HG03432 (cell line): ENCODE data around the gene EED.

ENCODE experiments used
- ATAC-seq: cut with Tn5 transposase; IDR thresholded peaks from one replicate; pipeline ENCODE4 v1.9.1; 2021; ENCODE audit warnings: mild to moderate bottlenecking, moderate library complexity; ENCODE audit not compliant: unreplicated experiment

EED gene, protein sequence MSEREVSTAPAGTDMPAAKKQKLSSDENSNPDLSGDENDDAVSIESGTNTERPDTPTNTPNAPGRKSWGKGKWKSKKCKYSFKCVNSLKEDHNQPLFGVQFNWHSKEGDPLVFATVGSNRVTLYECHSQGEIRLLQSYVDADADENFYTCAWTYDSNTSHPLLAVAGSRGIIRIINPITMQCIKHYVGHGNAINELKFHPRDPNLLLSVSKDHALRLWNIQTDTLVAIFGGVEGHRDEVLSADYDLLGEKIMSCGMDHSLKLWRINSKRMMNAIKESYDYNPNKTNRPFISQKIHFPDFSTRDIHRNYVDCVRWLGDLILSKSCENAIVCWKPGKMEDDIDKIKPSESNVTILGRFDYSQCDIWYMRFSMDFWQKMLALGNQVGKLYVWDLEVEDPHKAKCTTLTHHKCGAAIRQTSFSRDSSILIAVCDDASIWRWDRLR

DNA sequence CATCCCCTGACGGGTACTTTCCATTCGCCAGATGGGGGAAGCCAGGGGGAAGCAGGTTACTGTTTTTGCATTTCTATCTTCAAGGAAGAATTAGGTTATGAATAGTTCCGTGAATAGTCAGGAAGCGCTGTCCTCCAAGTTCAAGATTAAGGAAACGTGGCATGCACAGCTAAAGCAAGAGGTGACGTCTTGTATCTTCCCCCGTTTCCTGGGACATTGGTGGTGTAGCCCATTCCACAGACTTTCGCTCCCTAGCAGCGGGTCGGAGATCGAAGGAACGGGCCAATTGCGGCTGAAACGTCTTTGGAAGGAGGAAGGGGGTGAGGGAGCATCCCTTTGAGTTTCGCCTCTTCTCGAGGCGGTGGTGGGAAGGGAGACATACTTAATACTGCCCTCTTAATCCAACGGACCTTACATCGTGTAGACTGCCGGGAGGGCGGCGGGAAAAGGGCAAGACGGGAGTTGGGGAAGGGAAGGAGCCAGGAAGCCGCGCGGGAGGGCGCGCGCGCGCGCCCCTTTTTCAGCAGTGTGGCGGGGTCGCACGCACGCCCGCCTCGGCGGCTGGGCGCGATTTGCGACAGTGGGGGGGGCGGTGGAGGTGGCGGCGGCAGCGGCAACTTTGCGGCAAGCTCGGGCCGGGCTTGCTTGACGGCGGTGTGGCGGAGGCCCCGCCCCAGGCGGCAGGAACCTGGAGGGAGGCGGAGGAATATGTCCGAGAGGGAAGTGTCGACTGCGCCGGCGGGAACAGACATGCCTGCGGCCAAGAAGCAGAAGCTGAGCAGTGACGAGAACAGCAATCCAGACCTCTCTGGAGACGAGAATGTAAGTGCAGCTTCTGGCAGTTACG is at the start of gene EED:
Gene EED (plus strand): TSS at position 232 of the 847 bp plus-strand sequence. CDS start 477 bp downstream, at position 709.
- ATAC-seq, result peak; percentile 74

DNA sequence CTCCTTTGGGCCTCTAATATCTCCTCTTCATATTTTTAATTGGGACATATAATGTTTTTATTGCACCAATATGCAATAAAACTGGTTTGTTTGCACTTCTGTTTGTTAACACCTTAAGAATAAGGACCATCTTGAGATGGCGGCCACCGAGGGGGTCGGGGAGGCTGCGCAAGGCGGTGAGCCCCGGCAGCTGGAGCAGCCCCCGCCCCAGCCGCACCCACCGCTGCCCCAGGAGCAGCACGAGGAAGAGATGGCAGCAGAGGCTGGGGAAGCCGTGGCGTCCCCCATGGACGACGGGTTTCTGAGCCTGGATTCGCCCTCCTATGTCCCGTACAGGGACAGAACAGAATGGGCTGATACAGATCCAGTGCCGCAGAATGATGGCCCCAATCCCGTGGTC is 49.6 kb upstream of the EED start:
- ATAC-seq, result no peak

DNA sequence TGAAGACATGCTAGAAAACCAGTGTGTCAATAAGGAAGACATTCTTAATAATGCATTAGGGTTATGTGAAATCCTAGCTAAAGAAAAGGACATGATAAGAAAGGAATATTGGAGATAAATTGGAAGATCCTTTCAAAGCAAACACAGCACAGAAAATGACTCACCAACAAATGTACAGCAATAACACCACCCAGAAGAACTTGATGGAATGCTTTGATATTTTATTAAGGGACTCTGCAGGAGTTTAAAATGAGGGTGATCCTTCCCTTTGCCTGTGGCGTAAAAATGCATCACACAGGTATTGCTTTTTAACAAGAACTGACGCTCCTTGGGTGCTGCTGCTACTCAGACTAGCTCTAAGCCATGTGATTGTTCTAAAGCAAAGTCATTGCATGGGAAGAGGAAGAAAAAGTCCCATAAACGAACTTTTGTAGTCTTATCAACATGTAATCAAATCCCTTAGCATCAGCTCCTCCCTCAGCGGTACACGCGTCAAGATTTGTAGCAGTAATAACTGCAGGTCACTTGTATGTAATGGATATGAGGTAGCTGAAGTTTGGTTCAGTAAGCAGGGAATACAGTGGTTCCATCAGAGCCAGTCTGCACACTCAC is 48.4 kb upstream of the EED start:
- no peak for ATAC-seq

DNA sequence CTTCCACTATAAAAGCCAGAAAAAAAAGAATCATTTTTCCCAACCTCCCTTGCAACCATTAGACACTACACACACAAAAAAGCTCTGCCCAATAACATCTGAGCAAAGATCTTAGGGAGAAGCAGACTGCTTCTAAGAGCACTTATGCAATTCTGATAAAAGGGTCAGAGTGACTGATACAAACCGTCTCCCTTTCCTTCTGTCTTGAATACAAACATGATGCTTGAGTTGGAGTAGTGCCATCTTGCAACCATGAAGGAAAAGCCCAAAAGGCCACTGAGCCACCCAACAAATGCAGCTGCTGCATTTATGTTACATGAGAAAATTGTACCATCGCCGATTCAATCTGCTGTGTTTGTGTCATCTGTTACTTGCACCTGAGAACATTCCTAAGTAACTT is 47.6 kb upstream of the EED start:
- ATAC-seq, result no peak

DNA sequence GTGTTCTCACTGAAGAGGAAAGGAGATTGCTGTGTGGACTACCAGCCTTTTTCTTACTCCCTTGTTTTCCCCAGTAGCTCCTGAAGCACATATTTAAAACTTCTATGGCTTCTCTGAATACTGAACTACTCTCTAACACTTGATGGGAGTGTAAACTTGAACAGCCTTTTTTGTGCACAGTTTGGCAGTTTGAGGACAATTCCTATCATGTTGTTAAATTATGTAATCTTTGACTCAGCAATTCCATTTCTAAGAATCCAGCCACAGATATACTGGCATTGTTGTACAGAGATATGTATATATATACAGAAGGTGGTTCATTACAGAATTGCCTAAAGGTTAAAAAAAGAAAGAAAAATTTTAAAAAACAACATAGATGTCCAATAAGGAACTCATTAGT is 47.1 kb upstream of the EED start:
- no peak for ATAC-seq

DNA sequence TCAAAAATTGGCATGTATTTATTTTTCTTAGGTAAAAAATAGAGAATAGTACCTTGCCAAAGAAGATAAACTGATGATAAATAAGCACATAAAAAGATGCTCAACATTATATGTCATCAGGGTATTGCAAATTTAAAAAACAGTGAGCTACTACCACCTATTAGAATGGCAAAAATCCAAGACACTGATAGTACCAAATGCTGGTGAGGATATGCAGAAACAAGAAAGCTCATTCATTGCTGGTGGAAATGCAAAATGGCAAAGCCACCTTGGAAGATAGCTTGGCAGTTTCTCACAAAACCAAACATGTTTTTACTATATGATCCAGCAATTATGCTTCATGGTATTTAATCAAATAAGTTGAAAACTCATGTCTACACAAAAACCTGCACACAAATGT is 46.4 kb upstream of the EED start:
- ATAC-seq, result no peak

DNA sequence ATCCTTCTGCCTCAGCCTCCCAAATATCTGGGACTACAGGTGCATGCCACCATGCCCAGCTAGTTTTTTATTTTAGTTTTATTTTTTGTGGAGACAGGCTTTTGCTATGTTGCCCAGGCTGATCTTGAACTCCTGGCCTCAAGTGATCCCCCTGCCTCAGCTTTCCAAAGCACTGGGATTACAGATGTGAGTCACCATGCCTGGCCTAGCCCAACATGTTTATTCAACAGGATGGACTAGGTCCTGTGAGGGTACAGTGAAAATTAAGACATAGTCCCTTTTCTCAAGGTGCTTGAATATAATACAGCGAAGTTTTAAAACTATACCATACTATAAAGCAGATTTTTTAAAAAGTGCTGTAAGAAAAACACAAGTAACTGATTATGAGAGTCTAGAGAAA is 45.2 kb upstream of the EED start:
- ATAC-seq, result no peak

DNA sequence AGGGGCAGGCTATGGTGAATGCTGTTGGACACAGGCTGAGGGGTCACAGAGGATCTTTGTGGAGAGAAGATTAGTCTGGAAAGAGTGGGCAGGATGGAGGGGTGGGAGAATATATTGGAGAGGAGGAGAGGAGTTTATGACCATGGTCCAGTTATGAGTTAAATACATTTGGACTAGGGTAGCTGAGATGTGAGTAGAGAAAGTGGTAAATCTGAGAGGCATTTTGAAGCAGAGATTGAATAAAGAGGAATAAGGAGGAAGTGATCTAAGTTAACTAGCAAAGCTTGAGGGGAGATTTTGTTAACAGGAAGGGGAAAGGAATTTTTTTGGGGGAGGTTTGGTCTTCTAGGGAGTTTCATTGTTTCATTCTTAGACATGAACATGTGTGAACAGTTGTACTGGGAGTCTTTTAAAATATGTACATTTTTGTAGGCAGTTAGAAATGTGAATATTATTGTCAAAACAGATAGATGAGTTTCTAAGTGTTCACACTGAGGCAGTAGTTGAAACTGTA is 43.1 kb upstream of the EED start:
- ATAC-seq, result no peak

DNA sequence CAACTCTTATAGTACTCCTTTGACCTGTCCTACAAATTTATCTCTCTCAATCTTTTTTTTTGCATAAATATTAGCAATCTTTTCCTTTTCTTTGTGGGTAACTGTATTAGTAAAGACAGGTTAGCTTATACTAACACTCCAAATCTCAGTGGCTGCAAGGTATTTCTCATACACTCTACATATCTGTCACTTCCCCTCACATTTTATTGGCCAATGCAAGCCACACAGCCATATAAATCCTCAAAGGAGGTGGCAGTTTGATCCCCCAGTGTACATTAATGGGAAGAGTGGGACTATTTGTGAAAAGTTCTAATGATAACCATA is 42.6 kb upstream of the EED start:
- peak; percentile 56 for ATAC-seq

DNA sequence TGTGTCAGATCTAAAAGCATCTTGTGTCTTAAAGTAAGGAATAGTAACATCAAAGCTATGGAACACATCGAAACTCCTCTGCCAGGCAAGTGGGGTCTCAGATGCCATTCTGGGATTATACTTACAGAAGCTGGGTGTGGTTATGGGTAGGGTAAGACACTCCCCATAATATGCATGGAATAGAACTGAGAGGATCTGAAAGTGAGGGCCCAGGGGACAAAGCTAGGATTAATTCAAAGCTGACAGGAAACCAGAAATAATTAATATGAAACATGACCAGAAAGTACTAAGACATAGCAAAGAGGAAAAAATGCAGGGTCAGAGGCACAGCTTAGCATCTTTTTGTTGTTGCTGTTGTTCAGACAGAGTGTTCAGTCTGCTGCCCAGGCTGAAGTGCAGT is 40.2 kb upstream of the EED start:
- ATAC-seq, result no peak

DNA sequence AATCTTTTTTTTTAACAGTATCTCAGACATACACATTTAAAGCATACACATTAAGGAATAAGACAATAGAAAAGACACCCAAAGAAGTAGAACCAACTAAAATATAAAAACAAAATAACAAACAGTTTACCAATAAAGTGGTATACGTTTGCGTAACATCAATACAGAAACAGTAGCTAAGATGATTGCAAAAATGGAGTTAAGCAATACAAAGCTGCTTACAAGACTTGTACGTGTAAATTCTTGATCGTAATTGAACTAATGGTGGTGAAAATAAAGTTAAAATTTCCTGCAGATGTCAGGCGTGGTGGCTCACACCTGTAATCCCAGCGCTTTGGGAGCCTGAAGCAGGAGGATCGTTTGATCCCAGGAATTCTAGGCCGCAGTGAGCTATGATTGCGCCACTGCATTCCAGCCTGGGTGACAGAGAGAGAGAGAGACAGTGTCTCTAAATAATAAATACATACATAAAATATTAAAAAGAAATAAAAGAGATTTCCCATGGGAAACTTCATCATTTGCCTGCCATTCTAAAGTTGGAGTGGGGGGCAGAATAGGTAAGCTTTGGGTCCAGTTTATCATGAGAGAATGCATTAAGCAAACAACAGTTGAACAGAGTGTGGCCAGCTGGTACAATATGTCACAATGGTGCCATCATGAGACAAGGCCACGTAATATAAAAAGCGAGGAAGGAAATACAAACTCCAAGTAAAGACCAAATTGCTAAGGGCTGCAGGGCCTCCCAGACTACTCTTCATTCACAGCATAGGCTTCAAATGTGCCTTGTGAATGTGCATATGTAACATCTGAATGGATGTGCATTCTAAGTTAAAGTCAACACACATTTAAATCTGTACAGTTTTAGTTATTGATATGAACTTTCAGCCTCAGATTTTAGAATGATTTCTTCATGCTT is 38.9 kb upstream of the EED start:
- ATAC-seq, result no peak

DNA sequence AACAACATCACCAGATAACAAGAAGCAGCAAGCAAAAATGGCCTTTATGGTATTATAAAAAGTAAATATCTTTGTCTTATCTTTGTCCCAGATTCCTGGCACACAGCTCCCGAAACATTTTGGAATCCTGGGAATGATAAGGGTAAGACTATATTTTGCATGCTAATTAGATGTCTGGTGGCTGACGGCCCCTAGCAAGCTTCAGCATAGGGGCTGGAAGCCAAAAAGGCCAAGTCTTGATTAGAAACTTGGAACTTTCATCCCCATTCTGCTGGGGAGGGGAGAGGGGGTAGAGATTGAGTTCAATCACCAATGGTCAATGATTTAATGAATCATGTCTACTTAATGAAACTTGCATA is 38.2 kb upstream of the EED start:
- no peak for ATAC-seq

DNA sequence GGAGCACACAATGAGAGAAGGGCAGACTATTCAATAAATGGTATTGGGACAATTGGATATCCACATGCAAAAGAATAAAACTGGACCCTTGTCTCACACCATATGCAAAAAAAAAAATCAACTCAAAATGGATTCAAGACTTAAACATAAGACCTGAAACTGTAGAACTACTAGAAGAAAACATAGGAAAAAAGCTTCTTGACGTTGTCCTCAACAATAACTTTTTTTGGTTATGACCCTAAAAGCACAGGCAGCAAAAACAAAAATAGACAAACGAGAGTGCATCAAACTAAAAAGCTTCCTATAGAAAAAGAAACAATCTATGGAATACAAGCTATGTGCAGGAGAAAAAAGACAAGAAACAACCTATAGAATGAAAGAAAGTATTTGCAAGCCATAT is 37.1 kb upstream of the EED start:
- ATAC-seq, result no peak

DNA sequence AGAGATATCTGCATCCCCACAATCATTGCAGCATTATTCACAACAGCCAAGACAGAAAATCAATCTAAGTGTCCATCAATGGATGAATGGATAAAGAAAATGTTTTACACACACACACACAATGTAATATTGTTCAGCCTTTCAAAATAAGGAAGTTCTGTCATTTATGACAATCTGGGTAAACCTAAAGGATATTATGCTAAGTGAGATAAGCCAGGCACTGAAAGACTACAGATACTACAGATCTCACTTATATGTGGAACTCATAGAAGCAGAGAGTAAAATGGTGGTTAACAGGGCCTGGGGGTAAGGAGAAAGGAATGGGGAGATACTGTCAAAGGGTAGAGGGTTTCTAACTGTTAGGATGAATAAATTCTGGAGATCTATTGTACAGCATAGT is 36.0 kb upstream of the EED start:
- ATAC-seq, result no peak

DNA sequence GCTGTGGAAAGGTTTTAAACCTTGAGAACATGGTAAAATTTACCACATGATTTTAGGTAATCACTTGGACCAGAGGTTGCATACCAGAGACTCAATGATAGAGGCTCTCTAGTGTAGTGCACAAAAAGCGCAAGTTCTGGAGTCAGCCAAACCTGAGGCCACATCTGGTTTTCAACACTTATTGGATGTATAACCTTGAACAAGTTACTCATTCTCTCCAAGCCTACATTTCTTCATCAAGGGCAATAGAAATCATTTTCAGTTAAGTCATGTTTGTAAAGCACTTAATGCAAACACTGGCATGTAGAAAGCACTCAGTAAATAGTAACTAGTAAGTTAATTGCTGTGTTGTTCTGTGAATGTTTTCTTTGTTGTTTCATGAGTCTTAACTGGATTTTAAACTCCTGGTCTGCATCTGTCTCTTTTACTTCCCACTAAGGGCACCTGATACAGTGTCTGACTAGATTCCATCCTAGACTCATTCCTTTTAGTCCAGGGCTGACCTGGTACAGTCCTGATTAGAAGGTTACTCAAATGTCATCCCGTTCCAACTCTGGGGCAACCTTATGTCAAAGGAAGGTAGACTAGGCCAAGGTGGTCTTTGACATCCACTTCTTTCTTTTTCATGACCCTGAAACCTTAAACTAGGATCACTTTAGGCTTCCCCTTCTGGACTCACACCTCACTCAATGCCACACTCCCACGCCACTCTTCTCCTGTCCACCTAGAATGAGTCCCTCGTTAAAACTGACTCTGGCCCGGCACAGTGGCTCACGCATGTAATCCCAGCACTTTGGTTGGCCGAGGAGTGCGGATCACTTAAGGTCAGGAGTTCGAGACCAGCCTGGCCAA is 34.5 kb upstream of the EED start:
- ATAC-seq, result no peak

DNA sequence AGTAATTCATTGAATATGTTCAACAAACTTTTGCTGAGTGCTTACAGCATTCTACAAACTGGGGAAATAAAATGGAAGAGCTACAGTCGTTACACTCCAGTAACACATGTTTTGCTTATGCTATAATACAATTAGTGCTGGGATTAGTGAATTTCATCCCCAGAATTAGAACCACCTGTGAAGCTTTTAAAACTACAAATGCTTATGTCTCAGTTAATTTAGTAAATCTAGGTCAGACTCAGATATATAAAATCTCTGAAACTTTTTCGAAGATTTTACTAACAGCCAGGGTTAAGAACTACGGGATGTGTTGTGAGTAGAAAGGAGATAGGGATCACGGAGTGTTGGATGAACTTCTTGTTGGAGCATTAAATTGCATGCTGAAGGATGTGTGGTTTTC is 33.7 kb upstream of the EED start:
- no peak for ATAC-seq

DNA sequence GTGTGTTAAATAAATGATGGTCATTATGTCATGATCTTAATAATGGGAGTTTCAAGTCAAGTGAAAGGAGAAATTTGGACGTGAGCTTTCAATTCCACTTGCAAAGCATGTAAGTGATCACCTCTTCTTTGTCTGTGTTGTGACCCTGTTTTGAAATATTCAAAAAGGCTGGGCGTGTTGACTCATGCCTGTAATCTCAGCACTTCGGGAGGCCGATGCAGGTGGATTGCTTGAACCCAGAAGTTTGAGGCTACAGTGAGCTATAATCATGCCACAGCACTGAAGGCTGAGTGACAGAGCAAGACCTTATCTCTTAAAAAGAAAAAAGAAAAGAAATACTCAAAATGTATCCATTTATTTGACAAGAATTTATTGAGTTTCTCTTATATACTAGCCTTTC is 32.9 kb upstream of the EED start:
- ATAC-seq, result peak; percentile 56

DNA sequence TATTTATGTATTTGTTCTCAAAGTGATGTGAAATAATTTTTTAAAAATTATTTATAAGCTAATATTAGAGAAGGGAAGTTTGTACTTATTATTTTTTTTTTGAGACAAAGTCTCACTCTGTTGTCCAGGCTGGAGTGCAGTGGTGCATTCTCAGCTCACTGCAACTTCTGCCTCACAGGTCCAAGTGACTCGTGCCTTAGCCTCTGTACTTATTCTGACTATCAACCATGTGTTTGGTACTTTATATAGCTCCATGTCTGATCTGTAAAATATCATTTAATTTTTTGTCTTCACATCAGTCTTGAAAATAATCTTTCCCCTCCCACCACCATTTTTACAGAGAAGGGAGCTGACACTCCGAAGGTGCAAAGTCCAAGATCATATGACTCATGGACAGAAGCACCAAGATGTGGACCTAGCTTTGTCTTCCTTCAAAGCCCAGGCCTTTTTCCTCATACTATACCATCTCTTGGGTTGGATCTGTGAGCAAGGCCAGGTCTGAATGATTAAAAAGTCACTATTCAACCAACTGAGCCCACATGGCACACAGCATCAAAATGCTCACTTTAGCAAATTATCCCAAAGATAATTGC is 32.4 kb upstream of the EED start:
- ATAC-seq, result no peak

DNA sequence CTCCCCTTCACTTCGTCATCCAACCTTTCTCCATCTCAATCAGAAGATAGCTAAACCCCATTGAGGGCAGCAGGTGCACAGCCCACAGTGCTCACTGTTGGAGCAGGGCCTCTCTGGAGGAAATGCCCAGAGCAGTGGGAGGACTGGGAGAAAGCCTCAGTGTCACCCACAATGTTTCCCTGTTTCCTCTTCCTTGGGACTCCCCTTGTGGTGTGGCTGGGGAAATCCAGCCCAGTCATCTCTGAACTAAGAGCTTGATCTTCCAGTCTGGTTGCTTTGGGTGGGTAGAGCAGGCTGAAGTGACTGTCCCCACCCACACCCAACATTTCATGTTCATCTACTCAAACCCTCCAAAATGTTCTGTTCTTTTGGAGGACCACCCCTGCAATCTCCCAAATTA is 29.8 kb upstream of the EED start:
- ATAC-seq, result peak; percentile 63
